HFFc6 (cell line): ENCODE results near the gene ZBTB21. TPM values are rescaled to one million over a fixed set of nuclear protein-coding genes. Genes with fewer than 3 reads are reported as not detected.

Experiments used
- DNase-seq: peaks from one replicate; pipeline ENCODE4 v3.0.0-alpha.2; 2018
- H3K27ac Mint-ChIP-seq: 2 replicates; pipeline ENCODE4 v1.8.0; 2020; ENCODE audit warnings: mild to moderate bottlenecking, mixed read lengths
- H3K27me3 Mint-ChIP-seq: 2 replicates; pipeline ENCODE4 v1.8.0; 2021; ENCODE audit warnings: mild to moderate bottlenecking, moderate library complexity, mixed read lengths; ENCODE audit not compliant: insufficient read depth
- H3K36me3 Mint-ChIP-seq: 2 replicates; pipeline ENCODE4 v1.8.0; 2021; ENCODE audit warnings: low read depth, mixed read lengths
- H3K4me1 Mint-ChIP-seq: 2 replicates; pipeline ENCODE4 v1.8.0; 2020; ENCODE audit warnings: low read depth, mixed read lengths
- H3K4me3 Mint-ChIP-seq: 2 replicates; pipeline ENCODE4 v1.8.0; 2020; ENCODE audit warnings: mild to moderate bottlenecking, moderate library complexity, mixed read lengths
- H3K9me3 Mint-ChIP-seq: 2 replicates; pipeline ENCODE4 v1.8.0; 2020; ENCODE audit warnings: mild to moderate bottlenecking, mixed read lengths
- total RNA-seq, 6 experiments: library from RNA; stranded (reverse); fragmentation: NEBNext Ultra II Directional; extraction: Animal tissue kit (Norgen Biotek cat#: 25700); gene quantifications; 2 replicates in 1 of 6; 3 replicates in 5 of 6; pipeline ENCODE4 v1.2.3, GENCODE V29; 2021
- TF ChIP-seq, protein P1 (sequence below): fragments of 200-600 bp; sonication (generic); IDR thresholded peaks from 2 replicates; pipeline ENCODE4 v1.5.0; 2021; ENCODE audit warnings: antibody characterized with exemption, mild to moderate bottlenecking

Gene ZBTB21
- total RNA-seq, 6 experiments from 2014 or later, result 16.6 to 19.5 (median 18.9) TPM

DNA sequence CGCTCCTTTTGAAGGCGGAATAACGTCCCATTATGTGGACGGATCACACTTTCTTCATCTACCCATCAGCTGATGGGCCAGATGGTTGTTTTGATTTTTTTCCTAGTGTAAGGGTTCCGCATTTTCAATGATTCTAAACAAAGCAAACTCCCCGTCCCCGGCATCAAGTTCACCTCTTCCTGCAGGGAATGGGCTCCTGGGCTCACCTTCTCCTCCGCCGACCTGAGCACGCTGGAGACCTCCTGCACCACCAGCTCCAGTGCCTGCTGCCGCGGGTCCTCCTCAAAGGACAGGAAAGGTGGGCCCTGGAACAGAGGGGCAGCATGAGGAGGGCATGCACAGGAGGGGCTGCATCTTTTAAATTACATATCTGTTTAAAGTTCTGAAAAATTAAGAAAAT is 68.2 kb downstream of the ZBTB21 start:
- no peaks in the 10 kb centered on the region; the same call in 1 of the 2 replicates for H3K27me3 Mint-ChIP-seq
- H3K27ac Mint-ChIP-seq, result no peak overlapping the region
- no peak overlapping the region for H3K4me3 Mint-ChIP-seq
- H3K36me3 Mint-ChIP-seq, result 0 out of 2 replicates have a peak, but pooled peaks cover 5% of the 10 kb centered on the region
- TF ChIP-seq, protein P1, sequence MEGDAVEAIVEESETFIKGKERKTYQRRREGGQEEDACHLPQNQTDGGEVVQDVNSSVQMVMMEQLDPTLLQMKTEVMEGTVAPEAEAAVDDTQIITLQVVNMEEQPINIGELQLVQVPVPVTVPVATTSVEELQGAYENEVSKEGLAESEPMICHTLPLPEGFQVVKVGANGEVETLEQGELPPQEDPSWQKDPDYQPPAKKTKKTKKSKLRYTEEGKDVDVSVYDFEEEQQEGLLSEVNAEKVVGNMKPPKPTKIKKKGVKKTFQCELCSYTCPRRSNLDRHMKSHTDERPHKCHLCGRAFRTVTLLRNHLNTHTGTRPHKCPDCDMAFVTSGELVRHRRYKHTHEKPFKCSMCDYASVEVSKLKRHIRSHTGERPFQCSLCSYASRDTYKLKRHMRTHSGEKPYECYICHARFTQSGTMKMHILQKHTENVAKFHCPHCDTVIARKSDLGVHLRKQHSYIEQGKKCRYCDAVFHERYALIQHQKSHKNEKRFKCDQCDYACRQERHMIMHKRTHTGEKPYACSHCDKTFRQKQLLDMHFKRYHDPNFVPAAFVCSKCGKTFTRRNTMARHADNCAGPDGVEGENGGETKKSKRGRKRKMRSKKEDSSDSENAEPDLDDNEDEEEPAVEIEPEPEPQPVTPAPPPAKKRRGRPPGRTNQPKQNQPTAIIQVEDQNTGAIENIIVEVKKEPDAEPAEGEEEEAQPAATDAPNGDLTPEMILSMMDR, result no peak
- no peaks in the 10 kb centered on the region for H3K9me3 Mint-ChIP-seq
- DNase-seq, result no peak
- H3K4me1 Mint-ChIP-seq, result no peaks in the 10 kb centered on the region

- Mint-ChIP-seq H3K36me3 (0 out of 2 replicates have a peak, but pooled peaks cover 5% of the 10 kb centered on the region), H3K4me1 (no peaks in the 10 kb centered on the region), H3K27me3 (no peaks in the 10 kb centered on the region; the same call in 1 of the 2 replicates), H3K9me3 (no peaks in the 10 kb centered on the region), H3K4me3 (no peak overlapping the region), H3K27ac (no peak overlapping the region)
- TF ChIP-seq, protein P1, result no peak
- DNase-seq, result no peak
Measured at GRCh38 chr21:41940431-41940830, 69.7 kb downstream of the ZBTB21 start.

- Mint-ChIP-seq H3K27ac (no peak overlapping the region), H3K9me3 (no peaks in the 10 kb centered on the region), H3K4me3 (no peak overlapping the region), H3K36me3 (0 out of 2 replicates have a peak, but pooled peaks cover under 1% of the 10 kb centered on the region), H3K4me1 (peaks cover 2% of the 10 kb centered on the region), H3K27me3 (no peaks in the 10 kb centered on the region)
- TF ChIP-seq, protein P1, result no peak
- DNase-seq, result no peak
Measured at GRCh38 chr21:41939391-41939790, 70.8 kb downstream of the ZBTB21 start.

Other genes with a start within 250 kb of the ZBTB21 start
- gene RIPK4, start 243.3 kb downstream of the ZBTB21 start, total RNA-seq, result under 1 TPM in 4 of 6 experiments, not detected in 2; 0.05 to 0.12 (median 0.07) TPM
- 1 to 10 TPM; 3.4 to 4.9 (median 4.0) TPM for gene PRDM15, start 131.0 kb downstream of the ZBTB21 start, total RNA-seq
- 10 to 100 TPM; 14.4 to 19.9 (median 17.2) TPM for gene C2CD2, start 56.3 kb downstream of the ZBTB21 start, total RNA-seq
- gene UMODL1, start 61.0 kb upstream of the ZBTB21 start, total RNA-seq, result not detected
- not detected for gene ABCG1, start 208.8 kb upstream of the ZBTB21 start, total RNA-seq